IMR-90 (cell line): ENCODE results near the gene ZNF423. TPM values are rescaled to one million over a fixed set of nuclear protein-coding genes. Genes with fewer than 3 reads are reported as not detected.

Source experiments
- ATAC-seq: fragments of 200-7000 bp; cut with Tn5 transposase; 2 replicates; pipeline ENCODE4 v1.9.1; 2020; ENCODE audit warnings: low read depth, mild to moderate bottlenecking, moderate library complexity
- BruUV-seq: library from RNA; stranded (reverse); fragments of 400-500 nt; replicated peaks from 2 replicates; lab custom pipeline; 2021; lab: Mats Ljungman, UMichigan
- CTCF ChIA-PET: fragments of 300-600 bp; formaldehyde crosslinking; extraction: SDS; loops from one replicate; lab custom pipeline; 2021; ENCODE audit warnings: antibody characterized with exemption; lab: Yijun Ruan, JAX
- POLR2A ChIA-PET: fragments of 300-600 bp; sonication (Branson Sonifier 250); formaldehyde crosslinking; loops from one replicate; lab custom pipeline; 2022; ENCODE audit warnings: antibody characterized with exemption; ENCODE audit not compliant: unreplicated experiment; lab: Charles Lee
- DNase-seq: peaks from one replicate; pipeline ENCODE4 v3.0.0; 2013
- H2AFZ ChIP-seq: replicated peaks from 2 replicates; pipeline ENCODE3; 2013; ENCODE audit warnings: low read length, mild to moderate bottlenecking; ENCODE audit not compliant: poor library complexity
- H2AK5ac ChIP-seq: 2 replicates; pipeline ENCODE4 v1.6.1; 2013; ENCODE audit warnings: low read depth, low read length, inconsistent platforms
- H2AK9ac ChIP-seq: replicated peaks from 2 replicates; pipeline ENCODE3; 2013; ENCODE audit warnings: mild to moderate bottlenecking, low read depth, low read length, moderate library complexity; ENCODE audit not compliant: poor library complexity
- H2BK120ac ChIP-seq: 2 replicates; pipeline ENCODE4 v1.6.1; 2013; ENCODE audit warnings: low read depth, low read length, inconsistent platforms
- H2BK15ac ChIP-seq: 3 replicates; pipeline ENCODE4 v1.6.1; 2013; ENCODE audit warnings: low read depth, low read length, inconsistent platforms
- H2BK20ac ChIP-seq: 2 replicates; pipeline ENCODE4 v1.6.1; 2013; ENCODE audit warnings: low read depth, mild to moderate bottlenecking, inconsistent platforms, low read length, moderate library complexity
- H2BK5ac ChIP-seq: 2 replicates; pipeline ENCODE4 v1.6.1; 2013; ENCODE audit warnings: mild to moderate bottlenecking, low read depth, low read length, inconsistent platforms; ENCODE audit not compliant: poor library complexity, severe bottlenecking
- H3K14ac ChIP-seq: replicated peaks from 2 replicates; pipeline ENCODE4 v1.6.1; 2013; ENCODE audit warnings: low read depth, low read length, inconsistent platforms
- H3K18ac ChIP-seq: 2 replicates; pipeline ENCODE4 v1.6.1; 2013; ENCODE audit warnings: low read depth, low read length, control low read depth
- H3K23ac ChIP-seq: 2 replicates; pipeline ENCODE4 v1.6.1; 2013; ENCODE audit warnings: low read depth, low read length, inconsistent platforms
- H3K27ac ChIP-seq: 2 replicates; pipeline ENCODE4 v1.5.1; 2013; ENCODE audit warnings: mild to moderate bottlenecking, control low read depth, low read length; ENCODE audit not compliant: insufficient read depth
- H3K27me3 ChIP-seq: 2 replicates; pipeline ENCODE4 v1.6.1; 2013; ENCODE audit warnings: low read length; ENCODE audit not compliant: control insufficient read depth, insufficient read depth
- H3K36me3 ChIP-seq: 2 replicates; pipeline ENCODE4 v1.6.1; 2013; ENCODE audit warnings: low read length, mixed read lengths; ENCODE audit not compliant: control insufficient read depth, insufficient read depth
- H3K4ac ChIP-seq: 2 replicates; pipeline ENCODE4 v1.6.1; 2013; ENCODE audit warnings: low read depth, low read length, inconsistent platforms
- H3K4me1 ChIP-seq: 2 replicates; pipeline ENCODE4 v1.6.1; 2013; ENCODE audit warnings: low read length, mixed read lengths; ENCODE audit not compliant: control insufficient read depth, insufficient read depth
- H3K4me2 ChIP-seq: 2 replicates; pipeline ENCODE4 v1.6.1; 2013; ENCODE audit warnings: low read depth, mild to moderate bottlenecking, control low read depth, low read length, moderate library complexity
- H3K4me3 ChIP-seq: 2 replicates; pipeline ENCODE4 v1.5.1; 2013; ENCODE audit warnings: low read depth, mild to moderate bottlenecking, control low read depth, low read length, moderate library complexity; ENCODE audit not compliant: insufficient read depth
- H3K56ac ChIP-seq: 2 replicates; pipeline ENCODE4 v1.6.1; 2013; ENCODE audit warnings: low read length, inconsistent platforms; ENCODE audit not compliant: insufficient read depth; ENCODE audit errors: extremely low read depth
- H3K79me1 ChIP-seq, 2 experiments: 2 replicates each; pipeline ENCODE4 v1.6.1; 2013; ENCODE audit warnings: low read length in 2 of 2, inconsistent platforms in 1 of 2, low read depth in 1 of 2
- H3K9ac ChIP-seq: 2 replicates; pipeline ENCODE4 v1.6.1; 2013; ENCODE audit warnings: low read depth, low read length, control low read depth
- H3K9me1 ChIP-seq: 2 replicates; pipeline ENCODE4 v1.6.1; 2013; ENCODE audit warnings: low read length, inconsistent platforms; ENCODE audit not compliant: insufficient read depth
- H3K9me3 ChIP-seq: 2 replicates; pipeline ENCODE4 v1.6.1; 2013; ENCODE audit warnings: low read length; ENCODE audit not compliant: control insufficient read depth, insufficient read depth
- H4K20me1 ChIP-seq: 2 replicates; pipeline ENCODE4 v1.6.1; 2013; ENCODE audit warnings: low read length, inconsistent platforms; ENCODE audit not compliant: insufficient read depth
- H4K5ac ChIP-seq: 2 replicates; pipeline ENCODE4 v1.6.1; 2013; ENCODE audit warnings: mild to moderate bottlenecking, low read depth, low read length, control low read depth
- H4K8ac ChIP-seq, 2 experiments: 2 replicates each; pipeline ENCODE4 v1.6.1; 2013; ENCODE audit warnings: low read depth in 2 of 2, low read length in 2 of 2, control low read depth in 1 of 2, inconsistent platforms in 1 of 2
- H4K91ac ChIP-seq: 2 replicates; pipeline ENCODE4 v1.6.1; 2013; ENCODE audit warnings: low read depth, low read length, inconsistent platforms; ENCODE audit not compliant: insufficient read depth
- CHD1 ChIP-seq: IDR thresholded peaks from 2 replicates; pipeline ENCODE4 v1.6.1; 2012; ENCODE audit warnings: low read depth, low read length, improper control_type of control experiment
- FOS ChIP-seq: fragments of 150-350 bp; IDR thresholded peaks from 2 replicates; pipeline ENCODE4 v1.6.1; 2016; ENCODE audit warnings: low read depth, low read length
- MAFK ChIP-seq: IDR thresholded peaks from 2 replicates; pipeline ENCODE4 v1.6.1; 2012; ENCODE audit warnings: low read depth, low read length, improper control_type of control experiment
- MAZ ChIP-seq: IDR thresholded peaks from 2 replicates; pipeline ENCODE4 v1.6.1; 2012; ENCODE audit warnings: low read depth, mild to moderate bottlenecking, low read length, improper control_type of control experiment, moderate library complexity, borderline replicate concordance
- MXI1 ChIP-seq: IDR thresholded peaks from 2 replicates; pipeline ENCODE4 v1.6.1; 2012; ENCODE audit warnings: low read depth, mild to moderate bottlenecking, low read length, moderate library complexity, borderline replicate concordance
- POLR2A ChIP-seq: IDR thresholded peaks from 2 replicates; pipeline ENCODE4 v1.6.1; 2012; ENCODE audit warnings: mild to moderate bottlenecking, low read depth, low read length
- SMC3 ChIP-seq: fragments of 150-350 bp; IDR thresholded peaks from 2 replicates; pipeline ENCODE4 v1.6.1; 2016; ENCODE audit warnings: low read depth, mild to moderate bottlenecking, antibody characterized with exemption, low read length, moderate library complexity
- WGBS, 2 experiments: methylation state at CpG; one replicate each; pipeline versions ENCODE4 v1.1.5 to v1.1.7; 2013; ENCODE audit warnings: missing lambda C conversion rate in 2 of 2; ENCODE audit not compliant: insufficient read length in 1 of 2; ENCODE audit errors: extremely low coverage in 2 of 2; 5-methylcytosine and 5-hydroxymethylcytosine counted together
- dilution Hi-C: fragments of 300-500 bp; cut with HindIII; formaldehyde crosslinking; loops from one replicate; pipeline ENCODE4 v1.14.3; 2018; ENCODE audit warnings: low sequenced_read_pairs; ENCODE audit not compliant: unreplicated experiment
- in situ Hi-C: fragments of 300-500 bp; cut with MboI; formaldehyde crosslinking; loops from 3 replicates; pipeline ENCODE4 v1.14.3; 2019; ENCODE audit warnings: low sequenced_read_pairs, inconsistent platforms, mixed read lengths
- intact Hi-C: fragments of 100-400 bp; cut with micrococcal nuclease; formaldehyde crosslinking; loops from 2 replicates; pipeline ENCODE4 v1.10.0; 2022
- polyA plus RNA-seq, 3 experiments: library from polyadenylated mRNA; depleted of rRNA; stranded (reverse); fragments of >200 nt; gene quantifications; 2 replicates each; pipeline ENCODE4 v1.2.3, GENCODE V29; 2012; ENCODE audit warnings: low replicate concordance in 1 of 3
- total RNA-seq: library from RNA; depleted of rRNA; stranded (reverse); fragments of >200 nt; gene quantifications from 2 replicates; pipeline ENCODE4 v1.2.3, GENCODE V29; 2012
- TF ChIP-seq, protein P1 (sequence below): conservative IDR thresholded peaks from 2 replicates; pipeline ENCODE4 v1.5.1; 2012; ENCODE audit warnings: mild to moderate bottlenecking, low read depth, low read length, improper control_type of control experiment
- TF ChIP-seq, protein P2 (sequence below): fragments of 150-350 bp; IDR thresholded peaks from 2 replicates; pipeline ENCODE4 v1.6.1; 2017; ENCODE audit warnings: mild to moderate bottlenecking, antibody characterized with exemption, low read length, low read depth

Gene ZNF423
- total and polyA plus RNA-seq, 2 of the 4 experiments (the other 2 are of a cell fraction): under 0.01 to 0.10 TPM

- no peaks in the 10 kb centered on the region for H3K79me1 ChIP-seq
- no peak overlapping the region for H3K9ac ChIP-seq
- no peak for TF ChIP-seq MAFK
- no peak for TF ChIP-seq SMC3
- TF ChIP-seq FOS: no peak
- TF ChIP-seq, protein P1, sequence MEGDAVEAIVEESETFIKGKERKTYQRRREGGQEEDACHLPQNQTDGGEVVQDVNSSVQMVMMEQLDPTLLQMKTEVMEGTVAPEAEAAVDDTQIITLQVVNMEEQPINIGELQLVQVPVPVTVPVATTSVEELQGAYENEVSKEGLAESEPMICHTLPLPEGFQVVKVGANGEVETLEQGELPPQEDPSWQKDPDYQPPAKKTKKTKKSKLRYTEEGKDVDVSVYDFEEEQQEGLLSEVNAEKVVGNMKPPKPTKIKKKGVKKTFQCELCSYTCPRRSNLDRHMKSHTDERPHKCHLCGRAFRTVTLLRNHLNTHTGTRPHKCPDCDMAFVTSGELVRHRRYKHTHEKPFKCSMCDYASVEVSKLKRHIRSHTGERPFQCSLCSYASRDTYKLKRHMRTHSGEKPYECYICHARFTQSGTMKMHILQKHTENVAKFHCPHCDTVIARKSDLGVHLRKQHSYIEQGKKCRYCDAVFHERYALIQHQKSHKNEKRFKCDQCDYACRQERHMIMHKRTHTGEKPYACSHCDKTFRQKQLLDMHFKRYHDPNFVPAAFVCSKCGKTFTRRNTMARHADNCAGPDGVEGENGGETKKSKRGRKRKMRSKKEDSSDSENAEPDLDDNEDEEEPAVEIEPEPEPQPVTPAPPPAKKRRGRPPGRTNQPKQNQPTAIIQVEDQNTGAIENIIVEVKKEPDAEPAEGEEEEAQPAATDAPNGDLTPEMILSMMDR: no peak
- TF ChIP-seq, protein P2, sequence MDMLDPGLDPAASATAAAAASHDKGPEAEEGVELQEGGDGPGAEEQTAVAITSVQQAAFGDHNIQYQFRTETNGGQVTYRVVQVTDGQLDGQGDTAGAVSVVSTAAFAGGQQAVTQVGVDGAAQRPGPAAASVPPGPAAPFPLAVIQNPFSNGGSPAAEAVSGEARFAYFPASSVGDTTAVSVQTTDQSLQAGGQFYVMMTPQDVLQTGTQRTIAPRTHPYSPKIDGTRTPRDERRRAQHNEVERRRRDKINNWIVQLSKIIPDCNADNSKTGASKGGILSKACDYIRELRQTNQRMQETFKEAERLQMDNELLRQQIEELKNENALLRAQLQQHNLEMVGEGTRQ: no peak
- no peak for TF ChIP-seq POLR2A
- TF ChIP-seq MXI1: no peak
- no peak for TF ChIP-seq CHD1
- TF ChIP-seq MAZ: no peak
- H2BK20ac ChIP-seq: no peak overlapping the region
- H3K23ac ChIP-seq: no peak overlapping the region
- H3K27ac ChIP-seq: no peak overlapping the region
- H4K20me1 ChIP-seq: no peaks in the 10 kb centered on the region; the same call in 1 of the 2 replicates
- BruUV-seq: no TSS peak
- POLR2A ChIA-PET: no interaction called here
- no peaks in the 10 kb centered on the region for H3K9me3 ChIP-seq
- H2BK15ac ChIP-seq: no peak overlapping the region
- H2AK9ac ChIP-seq: no peak overlapping the region
- no peak overlapping the region for H4K5ac ChIP-seq
- intact Hi-C loops (loop anchor here (5.0 kb wide), 1 partner anchor 362 kb away; no protein-coding TSS in a partner anchor), dilution Hi-C loops (no loop called here), in situ Hi-C loops (no loop called here)
- no peak overlapping the region for H2BK5ac ChIP-seq
- 0% methylated on average over 19 of the region's 45 CpGs; no CpG with 5 or more reads in 1 of the 2 experiments for WGBS, 2 experiments
- no peak overlapping the region for H3K4ac ChIP-seq
- H2BK120ac ChIP-seq: no peak overlapping the region
- DNase-seq (no peak), ATAC-seq (peak; percentile 9)
- H3K18ac ChIP-seq: no peak overlapping the region
- no peak overlapping the region for H3K14ac ChIP-seq
- peak overlapping the region; percentile 75 for H2AFZ ChIP-seq
- peaks cover 2% of the 10 kb centered on the region; the same call in 1 of the 2 replicates for H3K4me1 ChIP-seq
- no peak overlapping the region for H2AK5ac ChIP-seq
- H3K4me2 ChIP-seq: no peak overlapping the region
- peak overlapping the region; percentile 71; the same call in 1 of the 2 replicates for H3K4me3 ChIP-seq
- H4K91ac ChIP-seq: no peak overlapping the region
- no peak overlapping the region for H3K56ac ChIP-seq
- H3K9me1 ChIP-seq: no peaks in the 10 kb centered on the region
- peaks cover 69% of the 10 kb centered on the region for H3K27me3 ChIP-seq
- H4K8ac ChIP-seq: no peak overlapping the region
- CTCF ChIA-PET: no interaction called here
- H3K36me3 ChIP-seq: no peaks in the 10 kb centered on the region
These were observed 1.1 kb downstream of the ZNF423 start for GRCh38 chr16:49854796-49855203.
